Posterior vena cava (tissue), 2 donors: ENCODE measurements around the gene CRY2. TPM values are rescaled to one million over a fixed set of nuclear protein-coding genes. Genes with fewer than 3 reads are reported as not detected.

Experiments used
- DNase-seq: peaks from one replicate; pipeline ENCODE4 v3.0.0-alpha.2; 2020; ENCODE audit warnings: low spot score
- intact Hi-C, 2 donors: fragments of 100-400 bp; cut with DNase I; formaldehyde crosslinking; loops; one replicate each; pipeline versions ENCODE4 v1.14.1 to v1.14.2; 2022 to 2023
- total RNA-seq, 2 donors: library from RNA; stranded (reverse); fragmentation: NEBNext Ultra II Directional; extraction: Animal tissue kit (Norgen Biotek cat#: 25700); gene quantifications; one replicate each; pipeline ENCODE4 v1.2.1, GENCODE V29; 2021
- donor health status: DM: yes; HTN: yes; CAD: no.
- donor health status: DM: yes; HTN: yes; CAD: no.

Gene CRY2
- total RNA-seq, 2 donors from 2014 or later: 32.2 to 49.5 TPM

DNA sequence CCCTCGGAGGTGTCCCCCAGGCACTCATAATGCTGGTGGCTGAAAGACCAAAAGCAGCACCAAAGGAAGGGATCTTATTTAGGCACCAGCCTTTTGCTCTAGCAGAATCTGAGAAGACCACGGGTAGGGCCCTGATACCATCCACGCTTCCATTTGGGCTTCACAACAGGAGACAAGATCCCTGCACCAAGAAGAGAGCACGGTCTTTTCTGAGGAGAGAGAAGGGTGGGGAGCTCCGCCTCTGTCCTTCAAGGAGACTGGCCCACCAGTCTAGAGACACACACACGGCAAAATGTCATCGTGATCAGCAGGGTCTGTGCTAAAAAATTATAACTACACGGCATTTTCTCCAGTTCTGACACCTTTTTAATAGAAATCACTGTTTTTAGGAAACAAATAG, 84.9 kb downstream of the CRY2 start:
- DNase-seq: no peak
- intact Hi-C loops: loop anchor here in 1 of 2 donors (10.0 kb wide), 1 partner anchor 57 kb away; no protein-coding TSS in a partner anchor

Other genes starting within 250 kb of the CRY2 start
- gene CHST1, start 181.9 kb upstream of the CRY2 start, total RNA-seq: 1 to 10 TPM; 3.3 to 5.2 TPM
- gene SLC35C1, start 42.3 kb upstream of the CRY2 start, total RNA-seq: 10 to 100 TPM; 13.4 to 13.6 TPM
- gene MAPK8IP1, start 38.2 kb downstream of the CRY2 start, total RNA-seq: 10 to 100 TPM in 1 of 2 donors, 1 to 10 TPM in 1; 8.5 to 10.9 TPM
- gene FREY1, start 59.8 kb downstream of the CRY2 start, total RNA-seq: under 1 TPM in 1 of 2 donors, not detected in 1; 0.57 TPM
- gene PEX16, start 70.4 kb downstream of the CRY2 start, total RNA-seq: 10 to 100 TPM; 13.3 to 18.8 TPM
- gene LARGE2, start 75.2 kb downstream of the CRY2 start, total RNA-seq: not detected